Measurements from ENCODE around the gene CBS.

CBS gene

GRCh38 chr21:43023175-43023574, 52.5 kb downstream of the CBS start:
- no peak for DNase-seq

GRCh38 chr21:43021756-43022600, 53.7 kb downstream of the CBS start:
- no peak for DNase-seq

- no peak for DNase-seq
These were observed 54.4 kb downstream of the CBS start for GRCh38 chr21:43021191-43021590.

- DNase-seq: no peak
These were observed 54.9 kb downstream of the CBS start for GRCh38 chr21:43020771-43021170.

- DNase-seq: no peak
These were observed 55.5 kb downstream of the CBS start for GRCh38 chr21:43020177-43020576.

DNA sequence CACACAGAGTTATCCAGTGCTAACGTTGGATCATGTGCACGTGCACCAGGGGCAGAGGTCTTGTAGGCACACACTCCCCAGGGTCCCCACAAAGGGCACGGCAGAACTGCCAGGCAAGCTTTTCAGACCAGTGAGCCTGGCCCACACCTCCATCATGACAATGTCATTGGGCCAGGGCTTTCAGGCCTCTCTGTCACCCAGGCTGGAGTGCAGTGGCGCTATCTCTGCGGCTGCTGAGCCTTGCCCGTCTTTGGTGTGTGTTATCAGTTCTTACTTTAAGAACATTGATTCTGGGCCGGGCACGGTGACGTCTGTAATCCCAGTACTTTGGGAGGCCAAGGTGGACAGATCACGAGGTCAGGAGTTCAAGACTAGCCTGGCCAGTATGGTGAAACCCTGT, 57.1 kb downstream of the CBS start:
- DNase-seq: no peak

- DNase-seq: no peak
These were observed 58.9 kb downstream of the CBS start for GRCh38 chr21:43016728-43017127.

GRCh38 chr21:43015906-43016540, 59.6 kb downstream of the CBS start:
- DNase-seq: no peak

- DNase-seq: no peak
These were observed 63.0 kb downstream of the CBS start for GRCh38 chr21:43012596-43012995.

- DNase-seq: peak in 1 of 2 experiments; percentile 39
These were observed 68.8 kb downstream of the CBS start for GRCh38 chr21:43006874-43007208.

- peak in 1 of 2 experiments; percentile 19 for DNase-seq
These were observed 69.4 kb downstream of the CBS start for GRCh38 chr21:43006051-43006873.

DNA sequence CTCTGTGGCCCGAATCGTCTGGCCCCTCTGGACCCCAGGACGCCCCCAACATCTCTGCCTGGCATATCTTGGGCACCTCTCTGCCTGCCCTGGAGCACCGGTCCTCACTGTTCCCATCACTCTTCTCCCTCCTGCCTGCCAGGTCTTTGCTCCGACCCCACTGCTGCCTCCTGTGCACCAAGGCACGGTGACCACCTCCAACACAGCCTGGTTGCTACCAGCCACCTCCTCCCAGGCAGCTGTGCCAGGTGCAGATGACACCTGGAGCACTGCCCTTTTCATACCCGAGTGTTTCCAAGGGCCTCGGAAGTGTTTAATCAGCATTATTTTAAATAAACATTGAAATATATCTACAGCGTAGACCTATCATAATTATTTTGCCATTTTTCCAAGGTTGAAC, 70.0 kb downstream of the CBS start:
- peak; percentile 39 to 52 for DNase-seq

GRCh38 chr21:43004926-43005325, 70.7 kb downstream of the CBS start:
- no peak for DNase-seq

Data from SHP77 (cell line).